ENCODE data around the gene ZBTB32.

Gene ZBTB32

GRCh38 chr19:35716801-35717664 lies 12.7 kb downstream of the ZBTB32 start:
- DNase-seq (ENCODE audit: low read depth): peak; percentile 96
- TF ChIP-seq CTCF (IDR thresholded peaks at IDR 0.05; ENCODE audit: low read length, missing control alignments): peak; percentile 70
- H3K4me3 ChIP-seq (replicated peaks; ENCODE audit: low read depth, low read length): peak overlapping the region; percentile 81

DNA sequence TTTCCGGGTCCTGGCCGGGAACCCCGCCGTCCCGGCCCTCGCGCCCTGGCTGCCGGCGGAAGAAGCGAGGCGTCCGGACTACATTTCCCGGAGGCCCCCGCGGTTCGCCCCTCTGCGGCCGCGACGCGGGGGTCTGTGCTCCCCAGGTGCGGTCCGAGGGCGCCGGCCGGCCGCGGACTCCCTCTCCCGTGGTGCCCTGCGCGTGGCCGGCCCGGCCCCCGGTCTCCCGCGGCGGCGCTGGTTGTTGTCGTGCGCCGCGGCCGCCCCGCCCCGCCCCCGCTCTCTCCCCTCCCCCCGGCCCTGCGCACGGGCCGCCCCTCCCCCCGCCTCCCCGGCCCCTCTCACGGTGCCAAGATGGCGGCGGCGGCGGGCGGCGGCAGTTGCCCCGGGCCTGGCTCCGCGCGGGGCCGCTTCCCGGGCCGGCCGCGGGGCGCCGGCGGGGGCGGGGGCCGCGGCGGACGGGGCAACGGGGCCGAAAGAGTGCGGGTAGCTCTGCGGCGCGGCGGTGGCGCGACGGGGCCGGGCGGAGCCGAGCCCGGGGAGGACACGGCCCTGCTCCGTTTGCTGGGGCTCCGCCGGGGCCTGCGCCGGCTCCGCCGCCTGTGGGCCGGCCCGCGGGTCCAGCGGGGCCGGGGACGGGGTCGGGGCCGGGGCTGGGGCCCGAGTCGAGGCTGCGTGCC lies 13.4 kb downstream of the ZBTB32 start, which contains the start of gene KMT2B:
TSS of gene KMT2B (plus strand) at position 339 of the 680 bp plus-strand sequence. CDS start at position 355, 16 bp downstream.
- peak within 1 kb of the TSS; percentile 81 for H3K4me3 ChIP-seq (replicated peaks; ENCODE audit: low read depth, low read length)
- no peak for TF ChIP-seq CTCF (IDR thresholded peaks at IDR 0.05; ENCODE audit: low read length, missing control alignments)
- no peak for DNase-seq (ENCODE audit: low read depth)

DNA sequence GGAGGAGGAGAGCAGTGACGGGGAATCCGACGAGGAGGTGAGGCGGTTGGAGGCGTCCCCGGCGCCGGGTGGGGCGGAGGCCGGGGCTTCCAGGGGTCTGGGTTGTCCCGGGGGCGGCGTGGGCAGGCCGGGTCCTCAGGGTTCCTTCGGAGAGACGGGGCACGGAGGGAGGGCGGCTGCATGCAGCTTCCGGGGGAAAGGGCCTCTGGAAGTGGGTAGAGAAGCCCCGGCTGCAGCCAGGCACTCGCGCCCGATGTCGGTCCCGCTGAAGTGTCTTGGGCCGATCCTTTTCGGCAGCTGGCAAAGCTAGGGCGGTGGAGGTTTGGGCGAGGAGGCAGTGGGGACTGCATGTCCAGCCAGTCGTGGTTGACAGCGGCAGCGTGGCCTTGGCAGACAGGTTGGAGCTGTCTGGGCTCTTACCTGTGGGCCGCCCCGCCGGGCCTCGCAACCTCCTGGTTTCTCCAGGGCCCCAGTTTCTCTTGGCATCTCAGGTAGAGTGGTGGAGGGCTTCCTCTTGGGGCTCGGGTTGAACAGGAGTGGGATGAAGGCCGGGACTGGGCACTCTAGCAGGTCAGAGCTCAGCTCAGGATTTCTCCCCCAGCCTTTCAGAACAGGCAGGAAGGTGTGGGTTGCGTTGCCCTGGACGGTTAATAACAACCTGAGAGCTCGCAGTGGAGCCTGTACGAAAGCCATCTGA lies 14.1 kb downstream of the ZBTB32 start:
- TF ChIP-seq CTCF (IDR thresholded peaks at IDR 0.05; ENCODE audit: low read length, missing control alignments): no peak
- peak; percentile 8 for DNase-seq (ENCODE audit: low read depth)
- H3K4me3 ChIP-seq (replicated peaks; ENCODE audit: low read depth, low read length): peak overlapping the region; percentile 81

GRCh38 chr19:35719402-35720162 lies 15.2 kb downstream of the ZBTB32 start:
- no peak for DNase-seq (ENCODE audit: low read depth)
- peak overlapping the region; percentile 81 for H3K4me3 ChIP-seq (replicated peaks; ENCODE audit: low read depth, low read length)
- TF ChIP-seq CTCF (IDR thresholded peaks at IDR 0.05; ENCODE audit: low read length, missing control alignments): no peak

DNA sequence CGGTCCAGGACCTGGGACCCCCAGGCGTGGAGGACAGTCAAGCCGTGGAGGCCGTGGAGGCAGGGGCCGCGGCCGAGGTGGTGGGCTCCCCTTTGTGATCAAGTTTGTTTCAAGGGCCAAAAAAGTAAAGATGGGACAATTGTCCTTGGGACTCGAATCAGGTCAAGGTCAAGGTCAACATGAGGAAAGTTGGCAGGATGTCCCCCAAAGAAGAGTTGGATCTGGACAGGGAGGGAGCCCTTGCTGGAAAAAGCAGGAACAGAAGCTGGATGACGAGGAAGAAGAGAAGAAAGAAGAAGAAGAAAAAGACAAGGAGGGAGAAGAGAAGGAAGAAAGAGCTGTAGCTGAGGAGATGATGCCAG lies 15.8 kb downstream of the ZBTB32 start:
- DNase-seq (ENCODE audit: low read depth): no peak
- H3K4me3 ChIP-seq (replicated peaks; ENCODE audit: low read depth, low read length): no peak overlapping the region
- TF ChIP-seq CTCF (IDR thresholded peaks at IDR 0.05; ENCODE audit: low read length, missing control alignments): no peak

GRCh38 chr19:35720648-35721047 lies 16.3 kb downstream of the ZBTB32 start:
- TF ChIP-seq CTCF (IDR thresholded peaks at IDR 0.05; ENCODE audit: low read length, missing control alignments): no peak
- no peak for DNase-seq (ENCODE audit: low read depth)
- H3K4me3 ChIP-seq (replicated peaks; ENCODE audit: low read depth, low read length): no peak overlapping the region

Measured in fibroblast of pulmonary artery (primary cell).